HPDE6-E6E7 (cell line): ENCODE data around the gene CCNL2.
"Not testable (repeated sequence)": the region's sequence is repeated elsewhere in the genome, so short reads cannot be mapped to it uniquely, and the experiment has no call there.

Experiments used
- DNase-seq: peaks from one replicate; pipeline ENCODE4 v3.0.0; 2011; ENCODE audit warnings: missing footprints; ENCODE audit errors: extremely low spot score

Gene CCNL2

DNA sequence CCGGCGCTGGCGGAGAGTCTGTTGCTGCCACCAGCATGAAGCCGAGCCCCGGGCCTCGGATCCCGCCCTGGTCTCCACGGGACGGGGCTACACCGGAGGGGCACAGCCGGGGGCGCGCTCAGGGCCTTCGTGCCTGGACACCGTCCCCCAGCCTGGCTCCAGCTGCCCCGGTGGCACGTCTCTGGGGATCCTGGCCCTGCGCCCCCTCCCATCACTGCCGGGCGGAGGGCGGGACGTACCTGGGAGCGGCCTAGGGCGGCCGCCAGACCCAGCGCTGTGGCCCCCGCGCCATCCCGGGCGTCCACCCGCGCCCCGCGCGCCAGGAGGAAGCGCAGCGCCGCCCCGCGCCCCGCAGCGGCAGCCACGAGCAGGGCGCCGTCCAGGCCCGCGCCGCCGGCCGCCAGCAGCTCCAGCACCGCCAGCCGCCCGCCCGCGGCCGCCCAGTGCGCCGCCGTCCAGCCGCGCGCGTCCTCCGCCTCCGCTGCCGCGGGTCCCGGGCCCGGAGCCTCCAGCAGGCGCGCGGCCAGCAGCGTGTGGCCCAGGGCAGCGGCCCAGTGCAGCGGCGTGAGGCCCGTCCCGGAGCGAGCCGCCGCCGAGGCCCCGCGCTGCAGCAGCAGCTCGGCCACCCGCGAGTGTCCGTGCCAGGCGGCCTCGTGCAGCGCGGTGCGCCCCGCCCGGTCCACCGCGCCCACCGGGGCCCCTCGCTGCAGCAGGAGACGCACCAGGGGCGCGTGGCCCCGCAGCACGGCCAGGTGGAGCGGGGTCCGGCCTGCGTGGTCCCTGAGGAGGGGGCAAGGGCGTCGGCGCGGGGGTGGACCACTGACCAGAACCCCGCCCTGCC, 20.9 kb upstream of the CCNL2 start:
- DNase-seq, result no peak

DNA sequence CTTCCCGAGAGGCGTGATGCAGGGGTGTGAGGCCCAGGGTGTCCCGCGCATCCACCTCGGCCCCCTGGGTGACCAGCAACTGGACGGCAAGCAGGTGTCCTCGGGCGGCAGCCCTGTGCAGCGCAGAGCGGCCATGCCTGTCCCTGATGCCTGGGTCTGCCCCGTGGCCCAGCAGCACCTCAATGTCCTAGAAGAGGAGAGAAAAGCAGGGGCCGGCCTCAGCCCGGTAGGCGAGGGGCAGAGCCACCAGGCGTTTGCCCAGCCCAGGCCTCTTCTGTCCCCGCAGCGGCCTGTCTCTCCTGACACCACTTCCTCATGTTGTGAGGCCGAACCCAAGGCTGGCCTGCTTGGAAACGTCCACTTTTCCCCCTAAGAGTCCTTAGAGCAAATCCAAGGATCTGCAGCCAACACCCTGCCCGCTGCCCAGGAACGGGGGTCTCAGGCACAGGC, 20.3 kb upstream of the CCNL2 start:
- no peak for DNase-seq

DNA sequence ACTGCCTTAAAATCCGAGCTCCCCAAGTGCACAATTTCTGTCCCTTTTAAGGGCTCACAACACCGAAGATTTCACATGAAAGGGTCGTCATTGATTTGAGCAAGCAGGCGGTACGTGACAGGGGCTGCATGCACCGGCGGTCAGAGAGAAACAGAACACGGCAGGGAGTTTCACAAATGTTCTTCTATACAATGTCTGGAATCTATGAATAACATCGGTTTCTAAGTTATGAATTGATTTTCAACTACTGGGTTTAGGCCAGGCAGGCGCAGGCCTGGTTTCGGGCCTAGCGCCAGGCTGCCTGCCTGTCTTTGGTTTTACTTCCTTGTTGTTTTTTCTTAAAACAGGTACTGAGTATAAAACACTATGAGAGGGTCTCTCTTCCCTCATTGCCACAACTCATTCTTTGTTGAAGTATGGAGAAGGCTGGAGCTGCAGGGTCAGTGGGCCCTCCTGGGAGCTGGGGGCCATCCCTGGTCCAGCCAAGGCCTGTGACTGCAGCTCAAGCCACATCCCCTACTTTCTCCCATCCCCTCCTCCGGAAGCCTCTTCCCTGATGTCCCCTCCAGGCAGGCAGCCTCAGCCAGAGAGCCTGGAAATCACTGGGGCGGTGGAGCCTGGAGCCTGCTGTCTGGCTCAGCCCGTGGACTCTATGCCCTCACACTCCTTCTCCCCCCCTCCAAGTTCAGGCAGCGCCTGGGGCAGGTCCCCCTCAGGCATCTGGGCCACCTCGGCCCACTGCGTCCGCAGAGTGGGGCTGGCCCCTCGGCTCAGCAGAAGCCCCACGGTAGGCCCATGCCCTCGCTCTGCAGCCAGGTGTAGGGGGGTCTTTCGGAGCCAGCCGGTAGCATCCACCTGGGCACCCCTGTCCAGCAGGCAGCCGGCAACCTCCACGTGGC, 19.6 kb upstream of the CCNL2 start:
- DNase-seq, result no peak

DNA sequence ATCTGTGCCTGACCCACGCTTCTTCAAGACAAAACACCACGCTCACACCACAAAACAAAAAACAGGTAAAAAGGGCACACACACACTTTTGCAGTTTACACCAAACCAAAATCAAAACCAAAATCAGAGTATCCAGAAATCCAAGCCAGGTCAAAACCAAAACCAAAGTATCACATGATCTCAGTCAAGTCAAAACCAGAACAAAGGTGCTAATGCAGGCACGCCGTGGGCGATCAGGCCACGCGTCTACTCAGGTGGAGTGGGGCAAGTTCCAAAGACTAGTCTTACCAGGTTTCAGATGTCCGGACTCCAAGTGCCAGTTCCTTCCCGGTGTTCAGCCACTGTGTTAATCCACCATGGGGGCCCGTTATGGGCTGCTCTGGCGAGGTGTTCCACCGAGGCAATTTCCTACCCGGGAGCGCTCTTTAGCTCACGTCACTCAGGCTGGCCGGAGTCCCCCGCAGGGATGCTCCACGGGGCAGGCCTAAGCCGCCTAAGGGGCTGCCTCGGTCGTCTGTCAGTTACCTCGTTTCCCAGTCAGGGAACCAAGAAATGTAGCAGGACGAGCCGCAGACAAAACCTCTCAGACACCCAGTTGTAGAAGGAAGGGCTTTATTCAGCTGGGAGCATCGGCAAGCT, 18.8 kb upstream of the CCNL2 start:
- not testable (repeated sequence) for DNase-seq

DNA sequence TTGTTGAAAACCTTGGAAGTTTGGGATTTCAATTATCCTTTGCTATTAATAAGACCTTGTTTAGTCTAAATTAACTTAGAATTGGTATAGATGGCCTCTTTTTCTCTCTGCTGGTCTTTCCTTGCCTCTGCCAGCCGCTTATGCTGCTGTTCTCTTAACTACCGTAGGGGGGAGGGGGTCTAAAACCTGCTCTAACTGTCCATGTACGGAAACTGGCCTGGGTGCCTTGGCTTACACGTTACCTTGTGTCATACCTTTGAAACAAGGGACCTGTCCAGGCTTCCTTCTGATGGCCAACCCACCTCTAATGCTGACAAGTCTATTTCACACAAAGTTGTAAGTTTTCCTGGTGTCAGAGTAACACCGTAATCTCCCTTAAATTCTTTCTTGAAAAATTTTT, 18.3 kb upstream of the CCNL2 start:
- DNase-seq, result not testable (repeated sequence)

DNA sequence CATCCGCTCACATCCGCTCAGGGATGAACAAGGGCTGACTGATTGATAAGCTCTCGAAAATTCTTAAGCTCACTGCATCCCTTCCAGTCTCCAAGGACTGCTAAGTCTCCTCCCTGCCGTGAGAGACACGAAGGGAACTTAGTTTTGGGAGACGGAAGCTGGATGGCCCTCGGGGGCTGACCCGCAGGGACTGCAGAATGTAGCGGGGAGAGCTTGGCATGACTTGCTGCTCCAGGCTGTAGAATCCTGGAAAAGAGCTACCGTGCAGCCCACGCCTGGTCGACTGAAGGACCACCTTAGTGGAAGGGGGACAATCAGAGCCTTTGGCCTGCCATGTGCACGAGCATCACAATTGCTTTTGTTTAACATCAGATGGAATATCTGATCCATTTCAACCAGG, 16.6 kb upstream of the CCNL2 start:
- DNase-seq, result no peak

DNA sequence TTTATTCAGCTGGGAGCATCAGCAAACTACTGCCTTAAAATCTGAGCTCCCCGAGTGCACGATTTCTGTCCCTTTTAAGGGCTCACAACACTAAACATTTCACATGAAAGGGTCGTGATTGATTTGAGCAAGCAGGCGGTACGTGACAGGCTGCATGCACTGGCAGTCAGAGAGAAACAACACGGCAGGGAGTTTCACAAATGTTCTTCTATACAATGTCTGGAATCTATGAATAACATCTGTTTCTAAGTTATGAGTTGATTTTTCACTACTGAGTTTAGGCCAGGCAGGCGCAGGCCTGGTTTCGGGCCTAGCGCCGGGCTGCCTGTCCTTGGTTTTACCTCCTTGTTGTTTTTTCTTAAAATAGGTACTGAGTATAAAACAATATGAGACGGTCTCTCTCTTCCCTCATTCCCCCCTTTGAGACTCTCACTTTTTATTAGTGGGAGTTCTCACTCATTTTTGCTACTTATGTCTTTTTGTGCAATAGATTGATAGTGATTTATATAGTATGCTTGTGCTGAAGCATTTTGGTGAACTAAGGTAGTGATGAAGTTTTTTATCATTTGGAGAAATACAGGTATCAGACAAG, 13.3 kb upstream of the CCNL2 start:
- not testable (repeated sequence) for DNase-seq

DNA sequence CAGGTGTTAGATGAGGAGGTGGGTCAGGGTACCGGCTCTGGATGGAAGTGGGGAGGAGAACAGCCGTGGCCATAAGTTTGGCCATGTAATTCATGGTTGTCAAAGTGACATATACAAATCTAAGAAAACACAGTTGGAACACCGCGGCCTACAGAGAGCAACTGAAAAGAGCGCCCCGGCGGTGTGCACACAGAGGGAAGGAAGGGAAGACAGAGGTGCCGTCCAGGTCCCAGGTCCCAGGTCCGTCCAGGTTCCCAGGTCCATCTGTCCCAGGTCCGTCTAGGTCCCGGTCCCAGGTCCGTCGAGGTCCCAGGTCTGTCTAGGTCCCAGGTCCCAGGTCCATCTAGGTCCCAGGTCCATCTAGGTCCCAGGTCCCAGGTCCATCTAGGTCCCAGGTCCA, 12.5 kb upstream of the CCNL2 start:
- no peak for DNase-seq

DNA sequence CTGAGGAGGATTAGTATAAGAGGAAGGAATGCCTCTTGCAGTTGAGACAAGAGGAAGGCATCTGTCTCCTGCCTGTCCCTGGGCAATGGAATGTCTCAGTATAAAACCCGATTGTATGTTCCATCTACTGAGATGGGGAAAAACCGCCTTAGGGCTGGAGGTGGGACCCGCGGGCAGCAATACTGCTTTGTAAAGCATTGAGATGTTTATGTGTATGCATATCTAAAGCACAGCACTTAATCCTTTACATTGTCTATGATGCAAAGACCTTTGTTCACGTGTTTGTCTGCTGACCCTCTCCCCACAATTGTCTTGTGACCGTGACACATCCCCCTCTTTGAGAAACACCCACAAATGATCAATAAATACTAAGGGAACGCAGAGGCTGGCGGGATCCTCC, 11.1 kb upstream of the CCNL2 start:
- DNase-seq, result not testable (repeated sequence)

DNA sequence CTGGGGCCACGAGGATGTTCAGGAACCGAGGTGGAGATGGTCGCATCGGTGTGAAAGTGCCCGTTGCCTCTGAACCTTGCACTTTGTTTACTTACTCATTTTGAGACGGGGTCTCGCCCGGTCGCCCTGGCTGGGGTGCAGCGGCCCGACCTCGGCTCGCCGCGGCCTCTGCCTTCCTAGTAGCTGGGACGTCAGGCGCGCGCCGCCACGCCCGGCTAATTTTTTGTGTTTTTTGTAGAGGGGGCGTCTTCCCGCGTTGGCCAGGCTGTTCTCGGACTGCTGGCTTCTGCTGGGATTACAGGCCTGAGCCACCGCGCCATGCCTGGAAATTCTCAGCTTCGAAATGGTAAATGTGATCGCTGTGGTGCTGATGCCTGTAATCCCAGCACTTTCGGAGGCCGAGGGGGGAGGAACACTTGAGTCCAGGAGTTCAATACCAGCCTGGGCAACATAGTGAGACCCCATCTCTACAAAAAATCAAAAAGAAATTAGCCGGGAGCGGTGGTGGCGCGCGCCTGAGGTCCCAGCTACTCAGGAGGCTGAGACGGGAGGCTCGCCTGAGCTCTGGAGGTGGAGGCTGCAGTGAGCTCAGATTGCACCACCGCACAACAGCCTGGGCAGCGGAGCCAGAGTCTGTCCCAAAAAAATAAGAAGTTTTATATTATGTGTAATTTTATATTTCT, 8.6 kb upstream of the CCNL2 start:
- DNase-seq, result no peak

DNA sequence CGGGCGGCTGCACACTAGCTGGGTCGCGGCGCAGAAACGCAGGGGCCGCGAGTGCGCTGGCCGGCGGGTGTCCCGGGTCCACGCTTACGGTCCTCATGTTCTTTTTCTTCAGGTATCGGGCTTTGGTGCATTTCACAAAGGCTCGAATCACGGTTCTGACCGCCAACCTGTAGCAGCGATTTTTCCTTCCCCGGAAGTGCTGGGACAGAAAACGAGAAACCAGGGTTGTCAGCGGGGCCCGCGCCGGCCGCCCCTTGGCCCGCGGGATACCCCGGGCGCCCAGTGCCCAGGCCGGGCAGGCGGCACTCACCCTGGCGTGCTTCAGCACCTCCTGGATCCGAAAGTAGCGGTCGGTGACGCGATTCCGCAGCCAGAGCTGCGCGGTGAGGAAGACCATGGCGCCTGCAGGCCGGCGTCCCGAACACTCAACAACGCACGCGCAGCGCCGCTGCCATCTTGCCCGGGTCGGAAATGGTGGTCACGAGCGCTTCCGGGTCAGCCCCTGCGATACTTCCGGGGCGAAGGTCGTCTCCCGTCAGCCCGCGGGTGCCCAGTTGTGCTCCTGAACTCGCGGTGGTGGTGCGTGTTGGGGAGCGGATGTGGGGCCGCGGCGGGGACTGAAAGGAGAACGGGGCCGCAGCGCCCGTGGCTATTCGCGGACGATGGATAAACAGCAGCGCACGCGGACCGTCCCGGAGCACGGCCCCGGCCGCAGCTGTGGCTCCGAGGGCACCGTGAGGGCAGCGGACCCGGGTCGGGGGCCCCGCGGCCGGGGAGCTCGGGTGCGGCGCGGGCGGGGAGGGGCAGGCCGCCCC, 7.9 kb upstream of the CCNL2 start, which contains the start of gene MRPL20:
Gene MRPL20 (minus strand): TSS at position 473 of the 815 bp plus-strand sequence. CDS start 76 bp downstream, at position 397.
- DNase-seq, result peak; percentile 88

DNA sequence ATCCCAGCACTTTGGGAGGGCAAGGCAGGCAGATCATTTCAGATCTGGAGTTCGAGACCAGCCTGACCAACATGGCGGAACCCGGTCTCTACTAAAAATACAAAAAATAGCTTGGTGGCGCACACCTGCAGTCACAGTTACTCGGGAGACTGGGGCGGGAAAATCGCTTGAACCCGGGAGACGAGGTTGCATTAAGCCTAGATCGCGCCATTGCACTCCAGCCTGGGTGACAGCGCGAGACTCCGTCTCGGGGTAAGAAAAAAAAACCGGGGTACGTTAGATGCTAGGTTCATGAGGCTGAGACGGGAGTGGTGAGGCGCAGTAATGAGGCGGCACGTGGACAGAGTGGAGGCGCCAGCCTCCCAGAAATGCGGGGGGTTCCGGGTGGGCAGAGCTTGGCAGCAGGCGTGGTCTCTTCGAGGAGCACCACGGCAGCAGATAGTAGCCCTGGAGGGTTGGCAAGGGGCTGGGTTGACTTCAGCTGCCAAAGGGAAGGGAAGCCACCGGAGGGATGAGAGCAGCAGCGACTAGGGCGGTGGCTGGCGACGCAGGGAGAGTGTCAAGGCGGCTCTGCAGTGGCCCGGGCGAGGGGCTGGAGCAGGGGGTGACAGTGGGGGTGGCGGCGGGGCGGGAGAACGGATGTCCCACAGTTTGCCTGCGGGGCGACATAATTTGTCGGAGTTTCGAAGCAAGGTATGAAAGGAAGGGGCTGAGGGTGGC, 7.1 kb upstream of the CCNL2 start:
- DNase-seq, result no peak

DNA sequence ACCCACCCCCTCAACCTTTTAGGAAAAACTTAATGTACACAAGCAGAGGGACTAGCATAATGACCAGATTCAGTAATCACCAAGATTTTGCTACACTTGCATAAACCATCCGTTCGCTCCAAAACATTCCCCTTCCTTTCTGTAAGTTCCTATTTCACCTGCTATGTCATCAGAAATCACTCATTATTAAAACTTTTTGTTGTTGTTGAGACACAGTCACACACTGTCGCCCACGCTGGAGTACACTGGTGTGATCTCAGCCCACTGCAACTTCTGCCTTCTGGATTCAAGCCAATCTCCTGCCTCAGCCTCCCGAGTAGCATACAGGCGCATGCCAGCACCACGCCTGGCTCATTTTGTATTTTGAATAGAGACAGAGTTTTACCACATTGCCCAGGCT, 4.5 kb upstream of the CCNL2 start:
- no peak for DNase-seq

DNA sequence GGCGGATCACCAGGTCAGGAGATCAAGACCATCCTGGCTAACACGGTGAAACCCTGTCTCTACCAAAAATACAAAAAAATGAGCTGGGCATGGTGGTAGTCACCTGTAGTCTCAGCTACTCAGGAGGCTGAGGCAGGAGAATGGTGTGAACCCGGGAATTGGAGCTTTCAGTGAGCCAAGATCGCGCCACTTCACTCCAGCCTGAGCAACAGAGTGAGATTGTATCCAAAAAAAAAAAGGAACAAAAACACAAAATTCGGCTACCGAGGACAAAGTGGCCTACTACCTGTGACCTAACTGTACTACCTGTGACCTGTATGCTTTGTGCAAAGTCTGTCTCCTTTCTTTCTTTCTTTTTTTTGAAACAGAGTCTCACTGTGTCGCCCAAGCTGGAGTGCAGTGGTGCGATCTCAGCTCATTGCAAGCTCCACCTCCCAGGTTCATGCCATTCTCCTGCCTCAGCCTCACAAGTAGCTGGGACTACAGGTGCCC, 3.8 kb upstream of the CCNL2 start:
- DNase-seq, result not testable (repeated sequence)

DNA sequence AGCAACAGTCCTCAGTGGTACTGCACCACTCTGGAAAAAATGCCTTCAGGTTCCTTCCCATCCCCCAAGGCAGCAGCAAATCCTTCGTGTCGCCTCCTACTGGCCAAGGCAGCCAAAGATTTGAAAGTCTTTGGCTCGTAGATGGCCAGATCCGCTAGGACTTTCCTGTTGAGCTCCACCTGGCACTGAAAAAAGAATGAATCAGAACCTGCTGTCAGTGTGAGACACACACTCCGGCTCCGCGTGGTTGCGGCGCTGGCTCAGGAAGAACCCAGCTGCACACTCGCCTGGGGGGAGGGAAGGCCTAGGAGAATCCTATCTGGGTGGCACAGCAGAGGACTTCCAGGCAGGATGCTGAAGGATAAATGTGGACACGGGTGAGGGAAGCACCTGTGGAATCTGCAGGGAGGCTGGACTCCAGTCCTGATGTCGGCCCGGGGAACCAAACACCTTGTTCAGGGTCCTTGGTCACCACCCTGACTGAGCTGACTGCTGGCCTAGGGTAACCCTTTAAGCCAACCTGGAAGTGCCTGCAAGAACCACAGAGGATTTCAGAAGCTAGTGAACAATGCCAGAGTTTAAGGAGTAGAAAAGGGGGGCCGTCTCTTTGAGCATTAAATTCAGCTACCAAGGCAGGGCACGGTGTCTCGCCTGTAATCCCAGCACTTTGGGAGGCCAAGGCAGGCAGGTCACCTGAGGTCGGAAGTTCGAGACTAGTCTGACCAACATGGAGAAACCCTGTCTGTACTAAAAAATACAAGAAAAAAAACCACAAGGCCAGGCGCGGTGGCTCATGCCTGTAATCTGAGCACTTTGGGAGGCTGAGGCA, 3.2 kb upstream of the CCNL2 start:
- DNase-seq, result no peak

DNA sequence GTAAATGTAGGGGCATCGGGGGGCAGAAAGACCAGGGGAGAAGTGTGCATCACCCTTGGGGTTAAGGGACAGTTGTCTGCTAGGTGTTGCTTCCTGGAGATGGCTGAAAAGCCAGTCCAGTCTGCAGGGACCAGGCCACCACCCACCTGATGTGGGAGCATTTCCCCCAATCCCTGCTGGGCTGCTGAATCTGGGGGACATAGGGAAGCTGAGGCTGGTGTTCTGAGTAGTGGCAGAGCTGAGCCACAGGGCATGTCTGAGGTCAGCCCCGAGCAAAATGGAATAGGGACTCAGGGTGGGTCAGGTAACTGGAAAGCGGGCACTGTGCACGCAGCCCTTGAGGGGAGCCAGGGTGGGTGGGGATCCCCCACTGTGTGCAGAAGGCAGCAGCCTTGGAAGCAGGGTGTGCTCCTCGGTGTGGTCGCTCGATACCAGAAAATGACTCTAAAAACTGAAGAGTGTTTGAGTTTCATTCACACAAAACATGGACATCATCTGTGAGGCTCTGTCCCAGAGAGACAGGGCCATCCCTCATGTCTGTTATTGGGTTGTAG, 2.4 kb upstream of the CCNL2 start:
- no peak for DNase-seq

DNA sequence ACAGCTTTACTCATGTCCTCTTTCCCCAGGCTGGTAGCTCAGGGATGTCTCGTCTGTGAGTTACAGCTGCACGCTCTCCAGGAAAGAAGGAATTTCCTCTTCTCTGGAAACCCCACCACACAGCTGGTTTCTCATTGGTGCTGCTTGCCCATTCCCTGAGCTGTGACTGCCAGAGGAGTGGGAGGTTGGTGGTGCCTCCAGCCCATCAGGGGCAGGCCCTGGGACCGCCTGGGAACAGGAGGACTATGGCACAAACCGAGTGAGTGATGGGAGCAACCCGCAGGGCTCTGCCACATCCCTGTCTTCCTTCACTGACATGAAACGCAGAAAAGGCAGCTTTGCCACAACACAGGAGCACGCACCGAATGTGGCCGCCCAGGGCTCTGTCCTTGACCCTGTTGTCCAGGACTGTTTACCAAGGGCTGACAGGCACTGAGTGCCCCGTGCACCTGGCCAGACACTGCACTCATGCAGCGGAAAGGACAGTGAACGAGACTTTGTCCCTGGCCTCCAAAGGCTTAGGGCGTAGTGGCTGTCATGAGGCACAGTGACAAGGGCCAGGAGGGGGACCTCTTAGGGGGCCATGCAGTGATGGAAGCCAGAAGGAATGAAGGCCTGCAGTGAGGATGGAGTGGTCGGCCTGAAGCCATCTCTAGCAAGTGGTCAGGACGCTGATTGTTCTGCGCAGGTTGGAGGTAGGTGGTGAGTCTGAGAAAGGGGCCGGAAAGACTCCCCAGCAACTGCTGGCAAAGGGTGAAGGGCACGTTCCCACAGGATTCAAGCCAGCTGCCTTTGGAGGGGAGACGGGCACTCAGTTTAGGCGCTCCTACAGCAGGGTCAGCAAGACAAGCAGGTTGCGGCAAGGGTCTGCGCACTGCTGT, 1.7 kb upstream of the CCNL2 start:
- no peak for DNase-seq
